Measurements from ENCODE around the gene FBXW8.

FBXW8 gene

DNA sequence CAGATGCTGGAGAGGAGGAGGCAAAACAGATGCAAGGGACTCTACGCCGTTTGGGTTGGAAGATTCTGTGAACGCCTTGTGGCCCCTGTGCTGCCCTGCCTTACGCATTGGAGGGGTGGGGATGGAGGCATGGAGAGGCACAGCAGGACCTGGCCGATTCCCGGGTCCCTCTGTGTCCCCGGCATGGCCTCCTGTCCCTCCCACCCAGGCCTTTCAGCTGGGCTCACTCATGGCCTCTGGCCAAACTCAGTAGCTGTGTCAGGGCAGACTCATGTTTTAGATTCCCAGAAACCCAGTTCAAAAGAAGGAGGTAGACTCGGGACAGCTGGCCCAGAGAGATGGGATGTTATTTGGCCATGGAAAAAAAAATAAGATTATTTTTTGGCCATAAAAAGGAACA lies 148.4 kb downstream of the FBXW8 start:
- DNase-seq (ENCODE audit: low read depth), result no peak

DNA sequence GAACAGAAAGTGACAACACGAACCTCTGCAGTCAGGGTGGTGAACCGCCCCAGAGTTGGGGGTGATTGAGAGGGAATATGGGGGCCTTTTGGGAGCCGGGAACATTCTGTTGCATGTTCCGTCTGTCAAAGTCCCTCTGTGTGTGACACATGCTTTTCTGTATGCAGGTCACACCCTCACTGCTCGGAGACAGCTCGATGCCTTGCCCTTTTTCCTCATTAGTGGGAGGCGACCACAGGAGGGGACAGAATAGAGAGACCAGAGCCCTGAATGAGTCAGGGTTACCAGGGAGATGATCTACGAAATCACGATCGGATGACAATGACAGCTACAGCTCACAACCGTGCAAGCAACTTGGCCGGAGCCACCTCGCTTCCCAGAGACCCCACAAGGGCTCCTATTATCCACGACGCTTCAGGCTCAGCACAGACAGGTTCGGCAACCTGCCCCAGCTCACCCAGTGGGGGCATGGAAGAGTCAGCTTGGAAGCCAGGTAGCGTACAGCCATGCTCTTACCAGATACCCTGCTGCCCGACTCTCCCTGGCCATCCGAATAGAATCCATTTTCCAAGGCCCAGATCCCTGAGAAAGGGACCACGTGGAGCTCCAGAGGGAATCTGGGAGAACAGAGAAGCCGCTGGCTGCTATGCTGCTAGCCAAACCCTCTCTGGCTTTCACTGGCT lies 149.6 kb downstream of the FBXW8 start:
- DNase-seq (ENCODE audit: low read depth), result no peak

DNA sequence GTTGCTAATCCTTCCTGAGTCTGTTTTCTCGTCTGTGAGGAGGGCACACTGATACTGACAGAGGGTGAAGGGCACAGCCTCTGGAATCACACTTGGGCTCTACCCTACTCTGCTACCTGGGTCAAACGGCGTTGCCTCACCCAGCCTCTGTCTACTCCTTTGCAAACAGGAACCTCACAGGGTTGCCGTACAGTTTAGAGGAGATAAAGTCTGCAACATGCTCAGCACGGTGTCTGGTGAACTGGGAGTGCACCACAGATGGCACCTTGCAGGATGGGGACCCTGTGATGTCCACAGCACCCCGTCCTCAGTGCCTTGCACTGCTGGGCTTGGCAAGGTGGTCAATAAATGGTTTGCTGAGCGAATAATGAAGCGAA lies 150.2 kb downstream of the FBXW8 start:
- DNase-seq (ENCODE audit: low read depth), result no peak

DNA sequence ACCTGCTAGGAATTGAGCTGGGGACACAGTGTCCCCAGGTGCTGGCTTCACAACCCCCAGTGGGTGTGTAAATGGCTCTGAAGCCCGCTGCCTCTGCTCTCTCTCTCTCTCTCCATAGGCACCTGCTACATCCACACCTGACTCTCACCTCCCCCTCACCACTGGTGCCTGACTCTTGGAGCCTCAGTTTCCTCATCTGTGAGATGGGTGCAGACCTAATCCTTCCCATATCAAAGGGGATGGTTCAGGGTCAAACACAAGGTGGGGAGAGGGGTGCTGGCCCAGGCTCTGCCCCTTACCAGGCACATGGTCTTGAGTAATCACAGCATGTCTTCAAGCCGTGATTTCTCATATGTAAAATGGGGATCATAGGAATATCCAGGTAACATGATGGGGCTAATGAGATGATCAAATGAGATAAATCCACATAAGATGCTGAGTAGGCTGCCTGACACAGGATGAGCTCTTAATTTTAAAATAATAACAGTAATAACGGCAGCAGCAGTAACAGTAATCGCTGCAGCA lies 150.9 kb downstream of the FBXW8 start:
- no peak for DNase-seq (ENCODE audit: low read depth)

DNA sequence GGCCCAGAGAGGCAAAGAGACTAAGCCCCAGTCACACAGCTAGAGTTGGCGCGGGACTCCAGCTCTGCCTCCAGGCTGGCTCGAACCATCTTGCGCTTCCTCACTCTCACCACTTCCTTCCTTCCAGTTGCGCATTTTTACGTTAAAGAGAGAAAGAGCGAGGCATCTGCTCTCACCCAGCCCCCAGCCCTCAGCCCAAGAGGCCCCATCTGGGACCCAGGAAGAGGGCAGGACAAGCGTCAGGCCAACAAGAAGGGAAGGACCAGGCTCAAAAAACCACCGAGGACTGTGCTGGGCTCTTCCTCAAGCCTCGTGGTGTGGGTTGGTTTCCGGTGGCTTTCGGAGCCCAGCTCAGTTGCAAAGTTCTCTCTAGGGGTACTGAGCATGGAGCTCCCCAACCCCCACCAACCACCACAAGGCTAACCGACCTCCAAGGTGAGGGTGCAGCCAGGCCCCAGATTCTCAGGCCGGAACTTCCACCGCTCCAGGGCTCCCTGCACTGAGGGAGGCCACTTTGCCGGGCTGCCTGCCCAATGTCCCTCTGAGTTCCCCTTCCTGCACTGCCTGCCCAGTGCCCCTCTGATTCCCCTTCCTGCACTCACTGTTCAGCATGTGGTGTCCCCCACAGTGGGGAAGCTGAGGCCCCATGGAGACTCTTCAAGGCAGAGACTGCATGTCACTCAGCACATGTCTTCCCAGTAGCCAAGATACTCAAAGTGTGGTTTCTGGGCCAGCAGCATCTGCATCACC lies 152.6 kb downstream of the FBXW8 start:
- peak; percentile 9 for DNase-seq (ENCODE audit: low read depth)

DNA sequence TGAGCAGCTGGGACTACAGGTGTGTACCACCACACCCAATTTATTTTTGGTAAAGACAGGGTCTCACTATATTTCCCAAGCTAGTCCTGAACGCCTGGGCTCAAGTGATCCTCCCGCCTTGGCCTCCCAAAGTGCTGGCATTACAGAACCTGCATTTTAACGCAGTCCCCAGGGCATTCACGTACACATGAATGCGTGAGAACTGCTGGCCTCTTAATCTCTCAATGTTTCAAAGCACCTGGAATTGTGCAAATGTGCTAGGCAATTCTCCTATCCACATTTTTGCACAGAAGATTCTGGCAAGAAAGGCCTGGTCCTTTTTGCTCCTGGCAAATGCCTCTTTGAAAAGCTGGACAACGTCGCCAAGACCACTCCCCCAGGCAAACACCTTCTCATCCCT lies 153.3 kb downstream of the FBXW8 start:
- no peak for DNase-seq (ENCODE audit: low read depth)

DNA sequence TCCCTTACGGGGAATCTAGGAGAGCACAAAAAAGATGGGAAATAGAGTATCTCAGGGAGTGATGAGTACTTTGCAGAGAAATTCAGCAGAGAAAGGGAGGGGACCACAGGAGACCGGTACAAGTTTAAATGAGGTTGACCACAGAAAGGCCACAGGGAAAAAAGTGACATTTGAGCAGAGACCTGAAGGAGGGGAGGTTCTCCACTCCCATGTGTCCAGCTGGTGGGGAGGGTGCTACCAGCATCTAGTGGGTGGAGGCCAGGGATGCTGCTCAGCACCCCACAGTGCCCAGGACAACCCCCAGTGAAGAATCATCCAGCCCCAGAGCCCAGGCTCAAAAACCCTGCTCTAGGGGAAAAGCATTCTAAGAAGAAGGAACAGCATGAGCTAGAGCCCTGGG lies 153.8 kb downstream of the FBXW8 start:
- DNase-seq (ENCODE audit: low read depth), result no peak

DNA sequence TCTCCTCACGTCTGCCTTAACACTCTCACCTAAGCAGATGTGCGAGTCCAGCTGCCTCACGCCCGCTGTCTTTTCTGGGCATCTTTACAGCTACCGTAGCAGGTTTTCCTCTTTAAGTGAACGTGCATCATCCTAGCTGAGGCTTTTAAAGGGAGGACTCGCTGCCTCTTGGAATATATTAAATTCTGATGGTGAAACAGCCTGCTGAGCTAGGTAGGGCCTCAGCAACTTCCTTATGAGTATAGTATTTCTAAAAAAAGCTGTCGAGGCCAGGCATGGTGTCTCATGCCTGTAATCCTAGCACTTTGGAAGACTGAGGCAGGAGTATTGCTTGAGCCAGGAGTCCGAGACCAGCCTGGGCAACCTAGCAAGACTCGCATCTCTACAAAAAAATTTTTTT lies 156.3 kb downstream of the FBXW8 start:
- DNase-seq (ENCODE audit: low read depth), result no peak

DNA sequence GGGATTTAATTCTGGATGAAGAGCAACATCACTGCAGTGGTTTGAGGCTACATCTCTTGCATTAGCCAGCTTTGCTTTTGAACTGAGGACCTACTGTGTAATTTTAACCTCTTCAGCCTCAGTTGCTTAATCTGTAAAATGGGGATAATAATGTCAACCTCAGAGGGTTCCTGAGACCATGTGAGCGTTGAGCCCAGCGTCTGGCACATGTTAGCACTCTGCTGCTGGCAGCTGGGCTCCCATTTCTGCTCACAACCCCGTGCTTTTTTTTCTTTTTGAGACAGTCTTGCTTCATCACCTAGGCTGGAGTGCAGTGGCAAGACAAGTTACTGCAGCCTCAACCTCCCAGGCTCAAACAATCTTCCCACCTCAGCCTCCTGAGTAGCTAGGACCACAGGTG lies 156.9 kb downstream of the FBXW8 start:
- no peak for DNase-seq (ENCODE audit: low read depth)

DNA sequence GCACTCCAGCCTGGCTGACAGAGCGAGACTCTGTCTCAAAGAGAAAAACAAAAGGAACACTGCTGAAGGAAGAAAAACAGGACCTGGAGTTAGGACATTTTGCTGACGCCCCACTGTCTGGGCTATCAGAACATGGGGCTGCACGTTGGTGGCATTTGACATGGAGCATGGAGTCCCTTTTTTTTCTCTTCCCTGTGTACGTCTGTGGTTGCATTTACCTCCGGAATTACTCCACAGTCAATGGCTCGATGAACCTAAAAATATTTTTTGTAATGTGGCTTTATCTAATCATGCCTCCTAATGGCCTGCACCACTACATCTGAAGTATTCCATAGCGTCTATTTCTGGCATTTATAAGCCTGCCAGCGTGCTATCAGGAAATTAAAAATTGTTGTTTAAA lies 157.7 kb downstream of the FBXW8 start:
- DNase-seq (ENCODE audit: low read depth), result no peak

DNA sequence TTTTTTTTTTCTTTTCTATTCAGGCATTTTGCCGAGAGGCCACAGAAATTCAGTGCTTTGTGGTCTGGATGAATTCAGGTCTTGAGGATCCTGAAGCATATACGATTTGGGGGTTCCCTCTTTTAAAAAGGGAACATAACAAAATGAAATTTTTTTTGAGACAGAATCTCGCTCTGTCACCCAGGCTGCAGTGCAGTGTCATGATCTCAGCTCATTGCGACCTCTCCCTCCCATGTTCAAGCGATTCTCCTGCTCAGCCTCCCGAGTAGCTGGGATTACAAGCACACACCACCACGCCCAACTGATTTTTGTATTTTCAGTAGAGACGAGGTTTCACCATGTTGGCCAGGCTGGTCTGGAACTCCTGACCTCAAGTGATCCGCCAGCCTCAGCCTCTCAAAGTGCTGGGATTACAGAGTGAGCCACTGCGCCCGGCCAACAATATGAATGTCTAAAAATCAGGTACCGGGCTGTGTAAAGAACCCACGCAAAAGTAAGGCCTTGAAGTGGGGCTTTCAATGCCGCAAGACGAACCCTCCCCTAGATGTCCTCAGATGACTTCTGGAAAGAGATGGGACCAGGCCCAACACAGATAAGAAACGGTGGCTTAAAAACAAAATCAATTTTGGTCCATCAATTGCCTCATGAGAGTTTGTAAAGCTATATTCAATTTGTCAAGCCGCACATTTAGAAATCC lies 158.5 kb downstream of the FBXW8 start:
- no peak for DNase-seq (ENCODE audit: low read depth)

DNA sequence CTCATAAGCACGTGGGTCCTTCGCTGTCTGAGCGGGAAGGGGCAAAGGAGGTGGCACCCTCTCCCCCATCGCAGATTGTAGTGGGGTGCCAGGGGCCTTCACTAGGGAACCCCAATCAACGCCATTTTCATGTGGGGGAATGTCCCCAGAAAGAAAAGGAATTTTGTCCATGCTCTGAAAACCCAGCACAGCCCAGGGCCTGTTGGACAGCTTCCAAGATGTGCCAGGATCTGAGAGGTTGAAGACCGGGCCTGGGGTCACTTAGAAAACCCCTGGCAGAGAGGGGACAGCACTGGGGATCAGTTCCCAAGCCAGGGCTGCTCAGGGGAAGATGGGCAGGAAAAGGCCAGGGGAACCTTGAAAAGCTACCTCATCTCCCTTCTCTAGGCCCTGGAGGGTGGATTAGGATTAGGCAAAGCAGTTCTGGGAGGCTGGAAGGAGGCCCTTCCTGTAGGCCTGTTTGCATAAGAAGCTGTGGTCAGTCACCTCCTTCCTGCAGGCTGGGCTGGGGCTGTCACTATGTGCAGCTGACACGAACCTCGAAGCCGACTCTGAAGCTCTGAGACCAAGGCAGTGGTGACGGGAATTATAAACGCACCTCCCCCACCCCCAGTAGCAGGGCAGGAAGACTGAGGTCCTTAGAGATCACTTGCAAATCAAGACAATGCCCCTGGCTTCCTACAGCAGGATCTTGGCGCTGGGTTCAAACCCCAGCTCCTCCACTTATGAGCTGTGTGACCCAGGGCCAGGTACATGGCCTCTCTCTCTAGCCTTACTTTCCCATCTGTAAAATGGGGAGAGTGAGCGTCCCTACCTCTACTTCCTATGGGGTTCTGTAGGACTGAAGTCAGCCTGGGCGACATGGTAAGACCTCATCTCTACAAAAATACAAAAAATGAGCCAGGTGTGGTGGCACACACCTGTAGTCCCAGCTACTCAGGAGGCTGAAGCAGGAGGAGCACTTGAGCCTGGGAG lies 159.5 kb downstream of the FBXW8 start:
- DNase-seq (ENCODE audit: low read depth), result no peak

DNA sequence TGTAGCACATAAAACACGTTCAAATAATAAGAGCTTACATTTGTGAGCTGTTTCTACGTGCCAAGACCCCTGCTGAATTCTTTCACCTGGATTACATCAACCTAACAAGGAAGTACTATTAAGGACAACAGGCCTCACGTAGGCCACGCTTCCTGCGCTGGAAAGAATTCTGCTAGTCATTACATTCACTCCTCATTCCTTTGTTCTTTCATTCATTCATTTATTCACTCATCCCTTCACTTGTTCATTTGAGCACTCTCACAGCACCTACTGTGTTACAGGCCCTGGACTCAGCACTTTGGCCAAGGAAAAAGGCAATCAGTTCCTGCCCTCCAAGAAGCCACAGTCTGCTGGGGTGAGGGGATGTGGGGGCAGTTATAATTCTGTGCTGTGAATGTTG lies 160.3 kb downstream of the FBXW8 start:
- DNase-seq (ENCODE audit: low read depth), result no peak

DNA sequence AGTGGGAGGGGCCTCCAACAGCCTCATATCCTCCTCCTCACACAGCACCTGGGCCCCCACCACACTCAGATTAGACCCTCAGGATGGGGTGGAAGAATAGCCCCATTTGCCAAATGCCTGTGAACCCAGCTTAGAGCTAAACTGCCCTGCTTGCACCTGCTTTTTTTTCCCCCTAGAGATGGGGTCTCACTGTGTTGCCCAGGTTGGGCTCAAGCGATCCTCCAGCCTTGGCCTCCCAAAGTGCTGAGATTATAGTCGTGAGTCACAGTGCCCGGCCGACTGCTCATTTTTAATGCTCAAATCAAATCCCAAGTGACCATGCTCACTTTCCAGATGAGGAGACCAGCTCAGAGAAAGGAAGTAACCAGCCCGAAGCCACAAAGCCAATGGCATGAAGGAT lies 161.4 kb downstream of the FBXW8 start:
- no peak for DNase-seq (ENCODE audit: low read depth)

DNA sequence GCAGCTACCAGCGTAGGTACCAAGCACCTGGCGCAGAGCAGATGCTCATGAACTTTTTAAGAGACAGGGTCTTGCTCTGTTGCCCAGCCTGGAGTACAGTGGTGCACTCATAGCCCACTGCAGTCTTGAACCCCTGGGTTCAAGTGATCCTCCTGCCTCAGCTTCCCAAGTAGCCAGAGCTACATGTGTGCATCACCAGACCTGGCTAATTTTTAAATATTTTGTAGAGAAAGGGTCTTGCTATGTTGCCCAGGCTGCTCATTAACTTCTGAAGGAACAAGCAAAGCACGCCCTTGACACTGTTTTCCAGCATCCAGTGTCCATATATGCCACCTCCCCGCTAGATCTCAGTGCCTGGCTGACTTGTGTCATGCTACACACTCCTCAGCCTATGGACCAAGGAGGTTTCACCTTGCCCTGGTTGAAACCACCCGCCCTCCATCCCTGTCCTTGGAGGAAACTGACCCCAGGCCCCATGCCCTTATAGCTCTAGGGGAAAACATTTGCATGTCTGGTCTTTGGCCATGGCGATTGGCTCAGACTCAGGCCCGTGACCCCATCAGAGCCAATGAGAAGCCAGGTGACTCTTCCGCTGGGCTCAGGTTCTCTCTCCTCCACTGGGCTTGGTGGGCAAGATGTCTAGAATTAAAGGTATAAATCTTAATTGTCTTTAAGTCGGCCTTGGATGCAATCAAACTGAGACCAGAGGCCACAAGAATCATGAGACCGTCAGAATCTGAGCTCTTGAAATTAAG lies 162.2 kb downstream of the FBXW8 start:
- no peak for DNase-seq (ENCODE audit: low read depth)

DNA sequence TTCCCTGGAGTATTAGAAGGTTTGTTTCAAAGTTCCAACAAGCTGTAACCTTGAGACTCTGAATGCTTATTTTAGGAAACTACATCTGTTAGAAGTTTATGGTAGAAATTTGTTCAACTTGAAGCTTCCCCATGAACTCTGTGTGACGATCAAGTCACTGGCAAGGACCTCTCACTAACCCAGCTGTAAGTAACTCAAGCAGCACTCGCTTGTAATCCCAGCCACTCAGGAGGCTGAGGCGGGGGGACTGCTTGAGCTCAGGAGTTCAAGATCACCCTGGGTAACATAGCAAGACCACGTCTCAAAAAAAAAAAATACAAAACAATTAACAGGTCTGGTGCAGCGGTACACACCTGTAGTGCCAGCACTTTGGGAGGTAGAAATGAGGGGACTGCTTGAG lies 162.9 kb downstream of the FBXW8 start:
- no peak for DNase-seq (ENCODE audit: low read depth)

DNA sequence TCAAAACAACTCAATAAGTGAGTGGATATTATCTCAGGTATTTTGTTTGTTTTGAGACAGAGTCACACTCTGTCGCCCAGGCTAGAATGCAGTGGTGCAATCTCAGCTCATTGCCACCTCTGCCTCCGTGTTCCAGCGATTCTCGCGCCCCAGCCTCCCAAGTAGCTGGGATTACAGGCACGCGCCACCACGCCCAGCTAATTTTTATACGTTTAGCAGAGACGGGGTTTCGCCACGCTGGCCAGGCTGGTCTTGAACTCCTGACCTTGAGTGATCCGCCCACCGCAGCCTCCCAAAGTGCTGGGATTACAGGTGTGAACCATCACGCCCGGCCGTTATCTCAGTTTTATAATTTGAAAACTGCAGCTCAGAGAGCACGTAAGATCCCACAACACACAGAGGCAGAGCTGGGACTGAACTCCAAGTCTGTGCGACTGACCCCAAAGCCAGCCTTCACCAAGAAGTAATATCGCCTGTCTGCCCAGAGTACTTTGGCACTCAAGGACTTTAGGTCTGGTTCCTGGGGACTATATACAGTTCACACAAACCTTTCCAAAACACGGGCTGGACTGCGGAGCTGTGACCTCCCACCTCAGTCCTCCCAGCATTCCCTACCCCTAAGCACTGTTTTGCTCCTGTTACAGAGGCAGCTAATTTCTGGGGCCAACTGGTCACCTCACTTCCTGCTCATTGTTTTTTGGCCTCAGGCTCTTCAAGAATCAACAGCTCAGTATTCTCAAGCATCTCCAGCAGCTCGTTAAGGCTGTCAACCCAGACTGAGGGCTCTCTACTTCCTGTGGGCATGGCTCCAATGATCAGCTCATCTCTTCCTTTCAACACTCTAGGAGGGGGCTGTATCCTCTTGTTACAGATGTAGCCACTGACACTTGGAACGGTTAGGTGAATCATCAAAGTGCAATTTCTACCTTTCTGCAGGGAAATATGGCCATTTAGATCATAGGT lies 165.9 kb downstream of the FBXW8 start:
- DNase-seq (ENCODE audit: low read depth), result no peak

DNA sequence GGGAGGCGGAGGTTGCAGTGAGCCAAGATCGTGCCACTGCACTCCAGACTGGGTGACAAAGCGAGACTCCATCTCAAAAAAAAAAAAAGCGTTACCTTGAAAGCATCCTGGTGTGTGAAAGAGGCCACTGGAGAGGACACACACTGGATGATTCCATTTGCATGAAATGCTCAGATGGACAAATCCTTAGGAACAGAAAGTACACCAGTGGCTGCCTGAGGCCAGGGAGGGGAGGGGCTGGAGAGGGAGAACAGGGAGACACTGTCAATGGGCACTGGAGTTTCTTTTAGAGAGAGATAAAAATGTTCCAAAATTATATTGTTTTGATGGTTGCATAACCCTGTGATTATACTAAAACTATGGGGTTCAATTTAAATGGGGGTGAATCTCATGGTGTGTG lies 168.7 kb downstream of the FBXW8 start:
- no peak for DNase-seq (ENCODE audit: low read depth)

DNA sequence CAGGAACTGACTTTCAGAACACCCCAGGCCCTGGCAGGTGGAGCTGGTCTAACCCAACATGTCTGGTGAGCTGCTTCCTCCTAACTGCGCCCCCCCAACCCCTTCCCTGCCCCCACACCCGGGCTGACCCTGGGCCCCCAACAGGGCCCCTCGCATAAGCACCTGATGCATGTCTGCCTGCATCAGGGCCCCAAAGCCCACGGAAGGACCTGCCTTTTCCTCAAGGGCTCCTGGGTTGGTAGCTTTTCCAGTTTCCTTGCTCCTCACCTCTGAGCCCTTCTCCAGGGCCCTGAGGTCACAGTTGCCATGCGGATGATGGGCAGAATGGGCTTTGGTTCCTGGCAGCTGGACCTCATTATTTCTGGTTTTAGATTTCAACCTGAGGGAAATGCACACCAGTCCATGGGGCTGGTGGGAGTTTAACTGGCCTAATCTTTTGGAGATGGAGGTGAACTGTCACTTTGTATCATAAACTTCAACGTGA lies 170.0 kb downstream of the FBXW8 start:
- DNase-seq (ENCODE audit: low read depth), result no peak

Measured in activated T-cell treated with anti-CD3 and anti-CD28 coated beads for 24 hours (primary cell).